OCI-LY3 (cell line): ENCODE results near the gene GEMIN5.

Experiments
- CTCF ChIP-seq: fragments of 200-600, 300-600 bp; sonication (generic); IDR thresholded peaks from 2 replicates; pipeline ENCODE4 v1.5.1; 2014; ENCODE audit warnings: antibody characterized with exemption, low read length, low read depth
- EZH2phosphoT487 ChIP-seq: fragments of 200-600 bp; shearing (Covaris generic); IDR thresholded peaks from 2 replicates; pipeline ENCODE4 v1.6.1; 2018; ENCODE audit warnings: antibody characterized with exemption, mixed run types, low read depth

- TF ChIP-seq CTCF = no peak
- TF ChIP-seq EZH2phosphoT487 = no peak
Observed at GRCh38 chr5:154893381-154893780, 44.6 kb downstream of the GEMIN5 start.
